Loucy (cell line): Measurements from ENCODE around the gene HFE.

Experiments used
- H2AFZ ChIP-seq: fragments of 200-600 bp; sonication (generic); 2 replicates; pipeline ENCODE4 v1.6.0; 2016; ENCODE audit warnings: antibody characterized with exemption, mild to moderate bottlenecking, low read length, moderate library complexity
- H3F3A ChIP-seq: fragments of 200-600 bp; 2 replicates; pipeline ENCODE4 v1.6.0; 2016; ENCODE audit warnings: antibody characterized with exemption, low read depth, mild to moderate bottlenecking
- H3K27me3 ChIP-seq: fragments of 200-600 bp; sonication (generic); 2 replicates; pipeline ENCODE4 v1.6.1; 2014; ENCODE audit warnings: low read length, mild to moderate bottlenecking; ENCODE audit not compliant: insufficient read depth, poor library complexity, severe bottlenecking
- H3K36me3 ChIP-seq: fragments of 200-600 bp; sonication (generic); 2 replicates; pipeline ENCODE4 v1.6.1; 2016; ENCODE audit warnings: low read length; ENCODE audit not compliant: insufficient read depth
- H3K4me1 ChIP-seq: fragments of 200-600 bp; sonication (generic); 2 replicates; pipeline ENCODE4 v1.5.1; 2014; ENCODE audit warnings: low read length, mild to moderate bottlenecking; ENCODE audit not compliant: insufficient read depth, poor library complexity, severe bottlenecking
- H3K4me2 ChIP-seq: fragments of 200-600 bp; sonication (generic); 2 replicates; pipeline ENCODE4 v1.6.0; 2014; ENCODE audit warnings: antibody characterized with exemption, low read length, low read depth, mild to moderate bottlenecking; ENCODE audit not compliant: poor library complexity, severe bottlenecking
- H3K4me3 ChIP-seq: fragments of 200-600 bp; sonication (generic); 2 replicates; pipeline ENCODE4 v1.5.1; 2014; ENCODE audit warnings: low read length, mild to moderate bottlenecking, mixed read lengths; ENCODE audit not compliant: poor library complexity, severe bottlenecking
- H3K79me2 ChIP-seq: fragments of 200-600 bp; sonication (generic); 2 replicates; pipeline ENCODE4 v1.6.1; 2014; ENCODE audit warnings: low read length; ENCODE audit not compliant: insufficient read depth
- H3K9ac ChIP-seq: fragments of 200-600 bp; sonication (generic); 2 replicates; pipeline ENCODE4 v1.6.0; 2014; ENCODE audit warnings: mild to moderate bottlenecking, low read depth, low read length, moderate library complexity; ENCODE audit not compliant: poor library complexity, severe bottlenecking
- H3K9me2 ChIP-seq: fragments of 200-600 bp; sonication (generic); replicated peaks from 2 replicates; pipeline ENCODE4 v1.6.1; 2016; ENCODE audit warnings: low read depth, low read length, mixed read lengths
- H3K9me3 ChIP-seq: fragments of 200-600 bp; sonication (generic); 2 replicates; pipeline ENCODE4 v1.6.1; 2014; ENCODE audit warnings: mild to moderate bottlenecking, antibody characterized with exemption, low read length, low read depth; ENCODE audit not compliant: insufficient read depth
- H4K20me1 ChIP-seq: fragments of 200-600 bp; sonication (generic); 2 replicates; pipeline ENCODE4 v1.6.0; 2014; ENCODE audit warnings: antibody characterized with exemption, low read length, mild to moderate bottlenecking; ENCODE audit not compliant: insufficient read depth, poor library complexity, severe bottlenecking
- EZH2phosphoT487 ChIP-seq: fragments of 200-600 bp; IDR thresholded peaks from 2 replicates; pipeline ENCODE4 v1.6.1; 2018; ENCODE audit warnings: antibody characterized with exemption, mild to moderate bottlenecking, moderate library complexity, borderline replicate concordance
- TF ChIP-seq, protein P1 (sequence below): fragments of 200-600 bp; sonication (generic); conservative IDR thresholded peaks from 2 replicates; pipeline ENCODE4 v1.5.1; 2014; ENCODE audit warnings: mild to moderate bottlenecking, antibody characterized with exemption, low read length

HFE gene

DNA sequence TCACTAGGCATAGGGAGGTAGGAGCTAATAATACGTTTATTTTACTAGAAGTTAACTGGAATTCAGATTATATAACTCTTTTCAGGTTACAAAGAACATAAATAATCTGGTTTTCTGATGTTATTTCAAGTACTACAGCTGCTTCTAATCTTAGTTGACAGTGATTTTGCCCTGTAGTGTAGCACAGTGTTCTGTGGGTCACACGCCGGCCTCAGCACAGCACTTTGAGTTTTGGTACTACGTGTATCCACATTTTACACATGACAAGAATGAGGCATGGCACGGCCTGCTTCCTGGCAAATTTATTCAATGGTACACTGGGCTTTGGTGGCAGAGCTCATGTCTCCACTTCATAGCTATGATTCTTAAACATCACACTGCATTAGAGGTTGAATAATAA, 1.1 kb downstream of the HFE start:
- Histone ChIP-seq H3K36me3 (no peaks in the 10 kb centered on the region), H3F3A (no peaks in the 10 kb centered on the region), H3K79me2 (no peaks in the 10 kb centered on the region), H3K9ac (no peak overlapping the region), H3K4me1 (peaks cover 10% of the 10 kb centered on the region), H4K20me1 (no peaks in the 10 kb centered on the region), H3K9me3 (no peaks in the 10 kb centered on the region), H3K9me2 (no peaks in the 10 kb centered on the region), H3K27me3 (no peaks in the 10 kb centered on the region), H3K4me3 (no peak overlapping the region), H2AFZ (no peak overlapping the region), H3K4me2 (no peak overlapping the region)
- no peak for TF ChIP-seq EZH2phosphoT487
- TF ChIP-seq, protein P1, sequence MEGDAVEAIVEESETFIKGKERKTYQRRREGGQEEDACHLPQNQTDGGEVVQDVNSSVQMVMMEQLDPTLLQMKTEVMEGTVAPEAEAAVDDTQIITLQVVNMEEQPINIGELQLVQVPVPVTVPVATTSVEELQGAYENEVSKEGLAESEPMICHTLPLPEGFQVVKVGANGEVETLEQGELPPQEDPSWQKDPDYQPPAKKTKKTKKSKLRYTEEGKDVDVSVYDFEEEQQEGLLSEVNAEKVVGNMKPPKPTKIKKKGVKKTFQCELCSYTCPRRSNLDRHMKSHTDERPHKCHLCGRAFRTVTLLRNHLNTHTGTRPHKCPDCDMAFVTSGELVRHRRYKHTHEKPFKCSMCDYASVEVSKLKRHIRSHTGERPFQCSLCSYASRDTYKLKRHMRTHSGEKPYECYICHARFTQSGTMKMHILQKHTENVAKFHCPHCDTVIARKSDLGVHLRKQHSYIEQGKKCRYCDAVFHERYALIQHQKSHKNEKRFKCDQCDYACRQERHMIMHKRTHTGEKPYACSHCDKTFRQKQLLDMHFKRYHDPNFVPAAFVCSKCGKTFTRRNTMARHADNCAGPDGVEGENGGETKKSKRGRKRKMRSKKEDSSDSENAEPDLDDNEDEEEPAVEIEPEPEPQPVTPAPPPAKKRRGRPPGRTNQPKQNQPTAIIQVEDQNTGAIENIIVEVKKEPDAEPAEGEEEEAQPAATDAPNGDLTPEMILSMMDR: no peak

DNA sequence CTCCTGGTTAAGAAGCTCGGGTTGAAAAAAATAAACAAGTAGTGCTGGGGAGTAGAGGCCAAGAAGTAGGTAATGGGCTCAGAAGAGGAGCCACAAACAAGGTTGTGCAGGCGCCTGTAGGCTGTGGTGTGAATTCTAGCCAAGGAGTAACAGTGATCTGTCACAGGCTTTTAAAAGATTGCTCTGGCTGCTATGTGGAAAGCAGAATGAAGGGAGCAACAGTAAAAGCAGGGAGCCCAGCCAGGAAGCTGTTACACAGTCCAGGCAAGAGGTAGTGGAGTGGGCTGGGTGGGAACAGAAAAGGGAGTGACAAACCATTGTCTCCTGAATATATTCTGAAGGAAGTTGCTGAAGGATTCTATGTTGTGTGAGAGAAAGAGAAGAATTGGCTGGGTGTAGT, 2.0 kb downstream of the HFE start:
- H3K4me3 ChIP-seq: no peak overlapping the region
- no peaks in the 10 kb centered on the region for H3K9me2 ChIP-seq
- H3K79me2 ChIP-seq: no peaks in the 10 kb centered on the region
- H3K36me3 ChIP-seq: no peaks in the 10 kb centered on the region
- peak overlapping the region; percentile 72; the same call in 1 of the 2 replicates for H2AFZ ChIP-seq
- TF ChIP-seq EZH2phosphoT487: no peak
- TF ChIP-seq, protein P1: no peak
- H3K4me1 ChIP-seq: peaks cover 10% of the 10 kb centered on the region
- no peak overlapping the region for H3K9ac ChIP-seq
- H3K9me3 ChIP-seq: no peaks in the 10 kb centered on the region
- H3F3A ChIP-seq: no peaks in the 10 kb centered on the region
- no peaks in the 10 kb centered on the region for H3K27me3 ChIP-seq
- no peaks in the 10 kb centered on the region for H4K20me1 ChIP-seq
- no peak overlapping the region for H3K4me2 ChIP-seq

GRCh38 chr6:26092443-26092842, 5.2 kb downstream of the HFE start:
- H3K79me2 ChIP-seq: no peaks in the 10 kb centered on the region
- no peak overlapping the region for H3K4me2 ChIP-seq
- H4K20me1 ChIP-seq: no peaks in the 10 kb centered on the region
- no peaks in the 10 kb centered on the region for H3F3A ChIP-seq
- H2AFZ ChIP-seq: no peak overlapping the region
- H3K27me3 ChIP-seq: no peaks in the 10 kb centered on the region
- no peaks in the 10 kb centered on the region for H3K4me1 ChIP-seq
- no peak overlapping the region for H3K4me3 ChIP-seq
- H3K9me2 ChIP-seq: no peaks in the 10 kb centered on the region
- no peaks in the 10 kb centered on the region for H3K36me3 ChIP-seq
- no peak overlapping the region for H3K9ac ChIP-seq
- H3K9me3 ChIP-seq: no peaks in the 10 kb centered on the region
- TF ChIP-seq, protein P1: no peak
- no peak for TF ChIP-seq EZH2phosphoT487
